Measurements from ENCODE around the gene GSX1.

GRCh38 chr13:27774169-27774568 is 18.1 kb upstream of the GSX1 start:
- TF ChIP-seq CTCF (IDR thresholded peaks at IDR 0.05) (no peak), EZH2 (IDR thresholded peaks at IDR 0.05) (no peak)

All from neural progenitor cell (in vitro differentiated cells).